C4-2B (cell line): ENCODE data around the gene AUTS2.

Experiments
- ZFX ChIP-seq: fragments of 450-650 bp; IDR thresholded peaks from 2 replicates; pipeline ENCODE4 v1.6.1; 2017
- TF ChIP-seq, protein P1 (sequence below): fragments of 450-650 bp; conservative IDR thresholded peaks from 2 replicates; pipeline ENCODE4 v1.5.1; 2017; ENCODE audit warnings: mild to moderate bottlenecking

DNA sequence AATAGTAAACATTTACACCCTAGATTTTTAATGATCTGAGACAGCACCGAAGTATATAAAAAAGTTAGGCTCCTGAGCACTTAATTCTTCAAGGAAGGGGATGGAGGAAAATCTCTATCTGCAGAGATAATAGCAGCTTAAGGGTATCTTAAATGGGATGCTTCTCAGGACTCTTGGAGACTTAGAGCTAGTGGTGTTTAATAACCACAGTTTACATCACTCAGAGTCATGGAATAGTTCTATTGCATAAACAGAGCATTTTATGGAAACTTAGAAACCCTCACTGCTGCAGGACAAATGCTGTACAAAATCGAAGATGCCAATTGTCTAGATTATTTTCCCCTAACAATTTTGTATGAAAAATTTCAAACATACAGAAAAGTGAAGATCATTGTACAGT is 1134.8 kb downstream of the AUTS2 start:
- TF ChIP-seq, protein P1, sequence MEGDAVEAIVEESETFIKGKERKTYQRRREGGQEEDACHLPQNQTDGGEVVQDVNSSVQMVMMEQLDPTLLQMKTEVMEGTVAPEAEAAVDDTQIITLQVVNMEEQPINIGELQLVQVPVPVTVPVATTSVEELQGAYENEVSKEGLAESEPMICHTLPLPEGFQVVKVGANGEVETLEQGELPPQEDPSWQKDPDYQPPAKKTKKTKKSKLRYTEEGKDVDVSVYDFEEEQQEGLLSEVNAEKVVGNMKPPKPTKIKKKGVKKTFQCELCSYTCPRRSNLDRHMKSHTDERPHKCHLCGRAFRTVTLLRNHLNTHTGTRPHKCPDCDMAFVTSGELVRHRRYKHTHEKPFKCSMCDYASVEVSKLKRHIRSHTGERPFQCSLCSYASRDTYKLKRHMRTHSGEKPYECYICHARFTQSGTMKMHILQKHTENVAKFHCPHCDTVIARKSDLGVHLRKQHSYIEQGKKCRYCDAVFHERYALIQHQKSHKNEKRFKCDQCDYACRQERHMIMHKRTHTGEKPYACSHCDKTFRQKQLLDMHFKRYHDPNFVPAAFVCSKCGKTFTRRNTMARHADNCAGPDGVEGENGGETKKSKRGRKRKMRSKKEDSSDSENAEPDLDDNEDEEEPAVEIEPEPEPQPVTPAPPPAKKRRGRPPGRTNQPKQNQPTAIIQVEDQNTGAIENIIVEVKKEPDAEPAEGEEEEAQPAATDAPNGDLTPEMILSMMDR = no peak
- no peak for TF ChIP-seq ZFX
